ENCODE data around the gene FAM135A. TPM values are rescaled to one million over a fixed set of nuclear protein-coding genes. Genes with fewer than 3 reads are reported as not detected.
"Not testable (repeated sequence)": the region's sequence is repeated elsewhere in the genome, so short reads cannot be mapped to it uniquely, and the experiment has no call there.

FAM135A gene
- total and polyA plus RNA-seq, 2 donors from 2014 or later = 8.5 to 48.4 TPM

GRCh38 chr6:70474751-70475150 lies 61.4 kb downstream of the FAM135A start:
- DNase-seq (peak in 2 of 5 donors; percentile 12 to 37), FAIRE-seq (no peak)
- Histone ChIP-seq H3K27ac (ENCODE audit: low read depth in 2 of 2, low read length in 2 of 2) (no peak overlapping the region), H3K4me3 (ENCODE audit: low read length in 3 of 3) (no peak overlapping the region), H3K36me3 (ENCODE audit: control insufficient read depth in 2 of 3, insufficient read depth in 3 of 3, low read length in 3 of 3) (peaks cover 0 to 6% (median 3%) of the 10 kb centered on the region in 3 donors), H3K27me3 (ENCODE audit: control insufficient read depth, insufficient read depth, low read length) (no peaks in the 10 kb centered on the region), H3K4me1 (ENCODE audit: control insufficient read depth in 2 of 3, insufficient read depth in 2 of 3, low read depth in 1 of 3, low read length in 3 of 3) (no peaks in the 10 kb centered on the region), H3K9me3 (ENCODE audit: control insufficient read depth in 2 of 3, insufficient read depth in 1 of 3, low read length in 3 of 3) (no peaks in the 10 kb centered on the region), H3K9ac (ENCODE audit: low read length in 3 of 3) (no peak overlapping the region)
- intact Hi-C loops (cut with DNase I) = no loop called here
- no peak for TF ChIP-seq CTCF (IDR thresholded peaks at IDR 0.05; ENCODE audit: borderline replicate concordance, extremely low read depth, insufficient read depth)

- no peak for FAIRE-seq
Measured at GRCh38 chr6:70479236-70479635, 65.9 kb downstream of the FAM135A start.

GRCh38 chr6:70486638-70487037 lies 73.3 kb downstream of the FAM135A start:
- H3K9ac ChIP-seq (ENCODE audit: low read length in 3 of 3); DNase-seq; H3K36me3 ChIP-seq (ENCODE audit: control insufficient read depth in 2 of 3, insufficient read depth in 3 of 3, low read length in 3 of 3); FAIRE-seq; H3K9me3 ChIP-seq (ENCODE audit: control insufficient read depth in 2 of 3, insufficient read depth in 1 of 3, low read length in 3 of 3); H3K27ac ChIP-seq (ENCODE audit: low read depth in 2 of 2, low read length in 2 of 2); H3K27me3 ChIP-seq (ENCODE audit: control insufficient read depth, insufficient read depth, low read length); H3K4me1 ChIP-seq (ENCODE audit: control insufficient read depth in 2 of 3, insufficient read depth in 2 of 3, low read depth in 1 of 3, low read length in 3 of 3); H3K4me3 ChIP-seq (ENCODE audit: low read length in 3 of 3); intact Hi-C loops (cut with DNase I): not testable (repeated sequence)

More at GRCh38 chr6:70479236-70479635, 65.9 kb downstream of the FAM135A start:
- Histone ChIP-seq H3K4me1 (ENCODE audit: control insufficient read depth in 2 of 3, insufficient read depth in 2 of 3, low read depth in 1 of 3, low read length in 3 of 3) (no peaks in the 10 kb centered on the region), H3K4me3 (ENCODE audit: low read length in 3 of 3) (no peak overlapping the region), H3K36me3 (ENCODE audit: control insufficient read depth in 2 of 3, insufficient read depth in 3 of 3, low read length in 3 of 3) (peaks cover 0 to 9% (median 3%) of the 10 kb centered on the region in 3 donors), H3K27me3 (ENCODE audit: control insufficient read depth, insufficient read depth, low read length) (no peaks in the 10 kb centered on the region), H3K9ac (ENCODE audit: low read length in 3 of 3) (no peak overlapping the region), H3K9me3 (ENCODE audit: control insufficient read depth in 2 of 3, insufficient read depth in 1 of 3, low read length in 3 of 3) (no peaks in the 10 kb centered on the region), H3K27ac (ENCODE audit: low read depth in 2 of 2, low read length in 2 of 2) (no peak overlapping the region)
- intact Hi-C loops (cut with DNase I) = no loop called here
- DNase-seq = no peak
- no peak for TF ChIP-seq CTCF (IDR thresholded peaks at IDR 0.05; ENCODE audit: borderline replicate concordance, extremely low read depth, insufficient read depth)

GRCh38 chr6:70489364-70489763 lies 76.1 kb downstream of the FAM135A start:
- FAIRE-seq (no peak), DNase-seq (no peak)
- intact Hi-C loops (cut with DNase I) = no loop called here
- Histone ChIP-seq H3K9me3 (ENCODE audit: control insufficient read depth in 2 of 3, insufficient read depth in 1 of 3, low read length in 3 of 3) (no peaks in the 10 kb centered on the region), H3K36me3 (ENCODE audit: control insufficient read depth in 2 of 3, insufficient read depth in 3 of 3, low read length in 3 of 3) (peaks cover 0 to 3% (median 0%) of the 10 kb centered on the region in 3 donors), H3K27ac (ENCODE audit: low read depth in 2 of 2, low read length in 2 of 2) (no peak overlapping the region), H3K4me3 (ENCODE audit: low read length in 3 of 3) (no peak overlapping the region), H3K4me1 (ENCODE audit: control insufficient read depth in 2 of 3, insufficient read depth in 2 of 3, low read depth in 1 of 3, low read length in 3 of 3) (no peaks in the 10 kb centered on the region), H3K9ac (ENCODE audit: low read length in 3 of 3) (no peak overlapping the region), H3K27me3 (ENCODE audit: control insufficient read depth, insufficient read depth, low read length) (no peaks in the 10 kb centered on the region)
- TF ChIP-seq CTCF (IDR thresholded peaks at IDR 0.05; ENCODE audit: borderline replicate concordance, extremely low read depth, insufficient read depth) = no peak
